HCT116 (cell line): ENCODE data around the gene PLA2G7. TPM values are rescaled to one million over a fixed set of nuclear protein-coding genes. Genes with fewer than 3 reads are reported as not detected.

Experiments used
- ATAC-seq: fragments of 200-7000 bp; cut with Tn5 transposase; 2 replicates; pipeline ENCODE4 v1.9.1; 2020; ENCODE audit warnings: mild to moderate bottlenecking, moderate library complexity
- BruUV-seq: library from RNA; stranded (reverse); fragments of 400-500 nt; replicated peaks from 2 replicates; lab custom pipeline; 2021; lab: Mats Ljungman, UMichigan
- CTCF ChIA-PET: fragments of 300-600 bp; sonication (Branson Sonifier 250); formaldehyde crosslinking; loops from one replicate; lab custom pipeline; 2021; ENCODE audit warnings: antibody characterized with exemption; lab: Charles Lee
- POLR2A ChIA-PET: fragments of 300-600, 350-600 bp; sonication (Branson Sonifier 250); formaldehyde crosslinking; loops from one replicate; lab custom pipeline; 2021; ENCODE audit warnings: antibody characterized with exemption; lab: Charles Lee
- RAD21 ChIA-PET, 2 experiments: fragments of 300-600 bp; sonication (Branson Sonifier 250); formaldehyde crosslinking; loops; one replicate each; lab custom pipeline; 2023; ENCODE audit warnings: low total read pairs in 2 of 2; ENCODE audit not compliant: uncharacterized antibody in 2 of 2, unreplicated experiment in 2 of 2, low non-redundant PET in 1 of 2; lab: Charles Lee
- DNase-seq: peaks from one replicate; pipeline ENCODE4 v3.0.0-alpha.2; 2010; ENCODE audit warnings: low read depth, low spot score
- H2AFZ ChIP-seq: fragments of 200-600 bp; shearing (Covaris generic), sonication (generic); 2 replicates; pipeline ENCODE4 v1.6.1; 2017; ENCODE audit warnings: low read depth, mixed run types, mixed read lengths, antibody characterized with exemption, low read length; ENCODE audit not compliant: poor library complexity, severe bottlenecking
- H3K27ac ChIP-seq: 2 replicates; pipeline ENCODE4 v1.5.1; 2012; ENCODE audit warnings: low read depth, low read length
- H3K27me3 ChIP-seq: fragments of 200-600 bp; sonication (generic); 2 replicates; pipeline ENCODE4 v1.6.1; 2016; ENCODE audit warnings: mixed run types, low read length, mixed read lengths; ENCODE audit not compliant: insufficient read depth
- H3K36me3 ChIP-seq, 2 experiments: fragments of 200-500 bp in 1 of 2; fragments of 200-600 bp in 1 of 2; sonication (Bioruptor generic) in 1 of 2; sonication (generic) in 1 of 2; 2 replicates each; pipeline versions ENCODE4 v1.5.1 to v1.6.1; 2014 to 2016; ENCODE audit warnings: low read length in 2 of 2, inconsistent platforms in 1 of 2, mixed read lengths in 1 of 2, mixed run types in 1 of 2; ENCODE audit not compliant: insufficient read depth in 2 of 2, control insufficient read depth in 1 of 2
- H3K4me1 ChIP-seq, 2 experiments: fragments of 200-600 bp in 1 of 2; sonication (generic) in 1 of 2; 2 replicates each; pipeline versions ENCODE4 v1.5.1 to v1.6.1; 2012 to 2017; ENCODE audit warnings: low read length in 2 of 2, inconsistent platforms in 1 of 2, mild to moderate bottlenecking in 1 of 2, mixed read lengths in 1 of 2, mixed run types in 1 of 2, moderate library complexity in 1 of 2; ENCODE audit not compliant: insufficient read depth in 2 of 2, control insufficient read depth in 1 of 2
- H3K4me2 ChIP-seq: fragments of 200-600 bp; sonication (generic); 2 replicates; pipeline ENCODE4 v1.6.1; 2017; ENCODE audit warnings: mixed run types, low read length, mixed read lengths
- H3K4me3 ChIP-seq, 2 experiments: fragments of 200-600 bp in 1 of 2; sonication (generic) in 1 of 2; replicated peaks in 1 of 2; 2 replicates each; pipeline ENCODE4 v1.5.1; 2011 to 2016; ENCODE audit warnings: low read length in 2 of 2, control low read depth in 1 of 2, low read depth in 1 of 2, mild to moderate bottlenecking in 1 of 2, mixed read lengths in 1 of 2, mixed run types in 1 of 2
- H3K79me2 ChIP-seq: fragments of 200-600 bp; sonication (generic); 2 replicates; pipeline ENCODE4 v1.6.1; 2017; ENCODE audit warnings: mild to moderate bottlenecking, mixed run types, low read length, moderate library complexity, mixed read lengths; ENCODE audit not compliant: insufficient read depth
- H3K9ac ChIP-seq: fragments of 200-600 bp; sonication (generic); 2 replicates; pipeline ENCODE4 v1.6.1; 2016; ENCODE audit warnings: low read length, mixed read lengths
- H3K9me2 ChIP-seq: fragments of 200-600 bp; sonication (generic), shearing (Covaris generic); 2 replicates; pipeline ENCODE4 v1.6.1; 2017; ENCODE audit warnings: mixed run types, mild to moderate bottlenecking, moderate library complexity; ENCODE audit not compliant: insufficient read depth
- H3K9me3 ChIP-seq, 2 experiments: fragments of 200-500 bp in 1 of 2; fragments of 200-600 bp in 1 of 2; sonication (Bioruptor generic) in 1 of 2; sonication (generic) in 1 of 2; 2 replicates each; pipeline ENCODE4 v1.6.1; 2014 to 2017; ENCODE audit warnings: low read length in 2 of 2, mixed read lengths in 2 of 2, inconsistent platforms in 1 of 2, low read depth in 1 of 2, mild to moderate bottlenecking in 1 of 2, mixed run types in 1 of 2, moderate library complexity in 1 of 2; ENCODE audit not compliant: control insufficient read depth in 1 of 2, insufficient read depth in 1 of 2
- H4K20me1 ChIP-seq: fragments of 200-600 bp; sonication (generic), shearing (Covaris generic); 2 replicates; pipeline ENCODE4 v1.6.1; 2017; ENCODE audit warnings: mixed run types, mild to moderate bottlenecking, moderate library complexity; ENCODE audit not compliant: insufficient read depth
- ATF3 ChIP-seq: IDR thresholded peaks from 2 replicates; pipeline ENCODE4 v1.6.1; 2012
- CBX3 ChIP-seq: IDR thresholded peaks from 2 replicates; pipeline ENCODE4 v1.6.1; 2012; ENCODE audit warnings: low read depth
- EGR1 ChIP-seq: IDR thresholded peaks from 2 replicates; pipeline ENCODE4 v1.6.1; 2012; ENCODE audit warnings: low read depth
- ELF1 ChIP-seq: IDR thresholded peaks from 2 replicates; pipeline ENCODE4 v1.6.1; 2012; ENCODE audit warnings: low read depth, borderline replicate concordance
- EZH2phosphoT487 ChIP-seq: fragments of 200-600 bp; IDR thresholded peaks from 2 replicates; pipeline ENCODE4 v1.6.1; 2018; ENCODE audit warnings: antibody characterized with exemption, borderline replicate concordance
- FOSL1 ChIP-seq: IDR thresholded peaks from 2 replicates; pipeline ENCODE4 v1.6.1; 2012; ENCODE audit warnings: low read depth
- JUND ChIP-seq: IDR thresholded peaks from 2 replicates; pipeline ENCODE4 v1.6.1; 2012
- MAX ChIP-seq: IDR thresholded peaks from 2 replicates; pipeline ENCODE4 v1.6.1; 2012
- POLR2A ChIP-seq: IDR thresholded peaks from 2 replicates; pipeline ENCODE4 v1.7.0; 2011; ENCODE audit warnings: borderline replicate concordance; ENCODE audit not compliant: insufficient read depth, insufficient read length; ENCODE audit errors: extremely low read depth
- POLR2AphosphoS5 ChIP-seq: IDR thresholded peaks from 2 replicates; pipeline ENCODE4 v1.6.1; 2011; ENCODE audit warnings: mild to moderate bottlenecking, low read depth, low read length, moderate library complexity
- RAD21 ChIP-seq: IDR thresholded peaks from 2 replicates; pipeline ENCODE4 v1.6.1; 2012; ENCODE audit warnings: low read depth, mild to moderate bottlenecking
- SP1 ChIP-seq: IDR thresholded peaks from 2 replicates; pipeline ENCODE4 v1.6.1; 2012; ENCODE audit warnings: low read depth
- SRF ChIP-seq: IDR thresholded peaks from 2 replicates; pipeline ENCODE4 v1.6.1; 2012; ENCODE audit warnings: low read depth
- TCF7L2 ChIP-seq: IDR thresholded peaks from 2 replicates; pipeline ENCODE4 v1.7.0; 2011; ENCODE audit warnings: borderline replicate concordance, inconsistent platforms; ENCODE audit not compliant: insufficient read depth, insufficient read length; ENCODE audit errors: extremely low read depth
- ZFX ChIP-seq: fragments of 450-650 bp; IDR thresholded peaks from 2 replicates; pipeline ENCODE4 v1.6.1; 2017
- ZNF274 ChIP-seq: fragments of 200-500 bp; sonication (Bioruptor generic); IDR thresholded peaks from 2 replicates; pipeline ENCODE4 v1.6.1; 2014; ENCODE audit warnings: mild to moderate bottlenecking, low read depth, low read length, inconsistent platforms
- intact Hi-C: fragments of 100-400 bp; cut with micrococcal nuclease; formaldehyde crosslinking; loops from 2 replicates; pipeline ENCODE4 v1.10.0; 2022
- total RNA-seq: library from RNA; stranded (reverse); gene quantifications from one replicate; pipeline ENCODE4 v1.2.1, GENCODE V29; 2021; ENCODE audit not compliant: unreplicated experiment
- TF ChIP-seq, protein P1 (sequence below), 3 experiments: fragments of 200-600 bp in 1 of 3; sonication (generic) in 1 of 3; IDR thresholded peaks in 2 of 3; conservative IDR thresholded peaks in 1 of 3; 2 replicates each; pipeline ENCODE4 v1.5.1; 2012 to 2017; ENCODE audit warnings: low read depth in 2 of 3, low read length in 2 of 3, antibody characterized with exemption in 1 of 3, borderline replicate concordance in 1 of 3, control low read depth in 1 of 3, mild to moderate bottlenecking in 1 of 3, mixed read lengths in 1 of 3, mixed run types in 1 of 3, moderate library complexity in 1 of 3; ENCODE audit not compliant: insufficient read depth in 1 of 3

PLA2G7 gene
- total RNA-seq, 1 experiment from 2014 or later: 2.8 TPM

- intact Hi-C loops: no loop called here
- H3K9me3 ChIP-seq: no peaks in the 10 kb centered on the region
- RAD21 ChIA-PET: no interaction called here
- CTCF ChIA-PET: no interaction called here
- POLR2A ChIA-PET: no interaction called here
- no peaks in the 10 kb centered on the region for H3K27me3 ChIP-seq
- no peak overlapping the region for H3K4me2 ChIP-seq
- no peaks in the 10 kb centered on the region for H3K36me3 ChIP-seq
- no peaks in the 10 kb centered on the region for H4K20me1 ChIP-seq
- no peaks in the 10 kb centered on the region for H3K79me2 ChIP-seq
- ATAC-seq (no peak), DNase-seq (no peak)
- H2AFZ ChIP-seq: no peak overlapping the region
- H3K4me1 ChIP-seq: peaks cover 4 to 9% of the 10 kb centered on the region in 2 experiments; a peak in 3 of 4 replicates
- H3K27ac ChIP-seq: no peak overlapping the region
- H3K9me2 ChIP-seq: no peaks in the 10 kb centered on the region
- BruUV-seq: no TSS peak
- H3K9ac ChIP-seq: no peak overlapping the region
- H3K4me3 ChIP-seq: no peak overlapping the region
- TF ChIP-seq ZNF274 (no peak), SRF (no peak), POLR2AphosphoS5 (no peak), ELF1 (no peak), MAX (no peak), ZFX (no peak), JUND (no peak), RAD21 (no peak), EGR1 (no peak), CBX3 (no peak), TCF7L2 (no peak), ATF3 (no peak), SP1 (no peak), POLR2A (no peak), EZH2phosphoT487 (no peak), FOSL1 (no peak)
- TF ChIP-seq, protein P1, sequence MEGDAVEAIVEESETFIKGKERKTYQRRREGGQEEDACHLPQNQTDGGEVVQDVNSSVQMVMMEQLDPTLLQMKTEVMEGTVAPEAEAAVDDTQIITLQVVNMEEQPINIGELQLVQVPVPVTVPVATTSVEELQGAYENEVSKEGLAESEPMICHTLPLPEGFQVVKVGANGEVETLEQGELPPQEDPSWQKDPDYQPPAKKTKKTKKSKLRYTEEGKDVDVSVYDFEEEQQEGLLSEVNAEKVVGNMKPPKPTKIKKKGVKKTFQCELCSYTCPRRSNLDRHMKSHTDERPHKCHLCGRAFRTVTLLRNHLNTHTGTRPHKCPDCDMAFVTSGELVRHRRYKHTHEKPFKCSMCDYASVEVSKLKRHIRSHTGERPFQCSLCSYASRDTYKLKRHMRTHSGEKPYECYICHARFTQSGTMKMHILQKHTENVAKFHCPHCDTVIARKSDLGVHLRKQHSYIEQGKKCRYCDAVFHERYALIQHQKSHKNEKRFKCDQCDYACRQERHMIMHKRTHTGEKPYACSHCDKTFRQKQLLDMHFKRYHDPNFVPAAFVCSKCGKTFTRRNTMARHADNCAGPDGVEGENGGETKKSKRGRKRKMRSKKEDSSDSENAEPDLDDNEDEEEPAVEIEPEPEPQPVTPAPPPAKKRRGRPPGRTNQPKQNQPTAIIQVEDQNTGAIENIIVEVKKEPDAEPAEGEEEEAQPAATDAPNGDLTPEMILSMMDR (IDR thresholded peaks at IDR 0.05 in 2 of 3, conservative IDR thresholded peaks at IDR 0.05 in 1 of 3; ENCODE audit: borderline replicate concordance in 1 of 3, insufficient read depth in 1 of 3, low read depth in 2 of 3, low read length in 2 of 3): no peak
Observed at GRCh38 chr6:46758960-46759753, 24.0 kb upstream of the PLA2G7 start.
